GM21576 (cell line): ENCODE data around the gene TMEM45B.
"Not testable (repeated sequence)": the region's sequence is repeated elsewhere in the genome, so short reads cannot be mapped to it uniquely, and the experiment has no call there.

Experiments
- ATAC-seq: cut with Tn5 transposase; IDR thresholded peaks from one replicate; pipeline ENCODE4 v1.9.1; 2021; ENCODE audit warnings: mild to moderate bottlenecking, moderate library complexity; ENCODE audit not compliant: unreplicated experiment

TMEM45B gene

GRCh38 chr11:129804012-129804411, 11.6 kb upstream of the TMEM45B start:
- ATAC-seq = no peak

GRCh38 chr11:129808241-129808640, 7.4 kb upstream of the TMEM45B start:
- not testable (repeated sequence) for ATAC-seq

GRCh38 chr11:129813231-129813791, 2.3 kb upstream of the TMEM45B start:
- no peak for ATAC-seq

GRCh38 chr11:129814244-129815014, 1.2 kb upstream of the TMEM45B start:
- ATAC-seq = no peak

GRCh38 chr11:129817534-129818051, 1.9 kb downstream of the TMEM45B start:
- ATAC-seq = no peak

- ATAC-seq = not testable (repeated sequence)
Measured at GRCh38 chr11:129818236-129818635, 2.6 kb downstream of the TMEM45B start.

GRCh38 chr11:129819237-129819636, 3.6 kb downstream of the TMEM45B start:
- ATAC-seq = no peak

- not testable (repeated sequence) for ATAC-seq
Measured at GRCh38 chr11:129820228-129820627, 4.6 kb downstream of the TMEM45B start.

- not testable (repeated sequence) for ATAC-seq
Measured at GRCh38 chr11:129823281-129823680, 7.6 kb downstream of the TMEM45B start.

- not testable (repeated sequence) for ATAC-seq
Measured at GRCh38 chr11:129823799-129824198, 8.2 kb downstream of the TMEM45B start.

GRCh38 chr11:129825380-129825779, 9.7 kb downstream of the TMEM45B start:
- no peak for ATAC-seq

GRCh38 chr11:129828301-129828836, 12.7 kb downstream of the TMEM45B start:
- ATAC-seq = no peak

GRCh38 chr11:129829497-129829896, 13.8 kb downstream of the TMEM45B start:
- not testable (repeated sequence) for ATAC-seq

- ATAC-seq = not testable (repeated sequence)
Measured at GRCh38 chr11:129831227-129831626, 15.6 kb downstream of the TMEM45B start.

GRCh38 chr11:129833260-129833659, 17.6 kb downstream of the TMEM45B start:
- ATAC-seq = not testable (repeated sequence)

- not testable (repeated sequence) for ATAC-seq
Measured at GRCh38 chr11:129836423-129836891, 20.8 kb downstream of the TMEM45B start.

GRCh38 chr11:129836979-129837378, 21.3 kb downstream of the TMEM45B start:
- no peak for ATAC-seq

GRCh38 chr11:129840236-129840635, 24.6 kb downstream of the TMEM45B start:
- ATAC-seq = no peak

GRCh38 chr11:129842138-129842537, 26.5 kb downstream of the TMEM45B start:
- no peak for ATAC-seq

- no peak for ATAC-seq
Measured at GRCh38 chr11:129846508-129847335, 31.1 kb downstream of the TMEM45B start.

GRCh38 chr11:129847361-129847760, 31.7 kb downstream of the TMEM45B start:
- ATAC-seq = not testable (repeated sequence)
